ENCODE data around the gene FAM107B.
A peak's percentile ranks its signal among the peaks of the same experiment; 100 is the strongest.

Gene FAM107B

DNA sequence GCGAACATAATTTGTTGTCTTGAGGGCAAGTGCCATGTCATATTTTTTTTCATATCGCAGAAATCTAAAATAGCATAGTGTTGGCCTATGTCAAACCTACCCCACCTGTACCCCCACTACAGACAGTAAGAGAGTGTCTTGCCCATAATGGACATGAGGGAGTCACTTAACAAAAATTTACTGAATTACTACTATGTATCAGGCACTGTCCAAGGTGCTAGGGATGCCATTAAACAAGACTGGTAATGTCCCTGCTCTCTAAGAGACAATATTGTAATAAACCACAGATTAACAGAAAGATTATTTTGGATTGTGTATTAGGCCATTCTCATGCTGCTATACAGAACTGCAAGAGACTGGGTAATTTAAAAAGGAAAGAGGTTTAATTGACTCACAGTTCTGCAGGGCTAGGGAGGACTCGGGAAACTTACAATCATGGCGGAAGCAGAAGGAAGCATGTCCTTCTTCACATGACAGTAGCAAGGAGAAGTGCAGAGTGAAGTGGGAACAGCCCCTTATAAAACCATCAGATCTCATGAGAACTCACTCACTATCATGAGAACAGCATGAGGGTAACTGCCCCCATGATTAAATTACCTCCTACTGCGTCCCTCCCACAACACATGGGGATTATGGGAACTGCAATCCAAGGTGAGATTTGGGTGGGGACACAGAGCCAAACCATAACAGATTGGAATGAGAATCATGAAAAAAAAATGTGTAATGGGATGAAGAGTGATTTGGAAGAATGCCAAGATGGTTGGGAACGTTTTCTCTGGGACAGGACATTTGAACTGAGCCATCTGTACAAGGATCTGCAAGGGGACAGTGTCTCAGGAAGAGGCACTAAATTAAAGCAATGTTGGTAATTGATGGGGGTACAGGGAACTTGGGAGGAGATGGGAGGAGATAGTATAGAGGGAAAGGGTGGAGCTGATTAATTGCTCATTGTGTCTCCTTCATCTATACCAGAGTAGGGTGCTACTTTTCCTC lies 108.5 kb downstream of the FAM107B start (continued):
- TF ChIP-seq, protein P1, sequence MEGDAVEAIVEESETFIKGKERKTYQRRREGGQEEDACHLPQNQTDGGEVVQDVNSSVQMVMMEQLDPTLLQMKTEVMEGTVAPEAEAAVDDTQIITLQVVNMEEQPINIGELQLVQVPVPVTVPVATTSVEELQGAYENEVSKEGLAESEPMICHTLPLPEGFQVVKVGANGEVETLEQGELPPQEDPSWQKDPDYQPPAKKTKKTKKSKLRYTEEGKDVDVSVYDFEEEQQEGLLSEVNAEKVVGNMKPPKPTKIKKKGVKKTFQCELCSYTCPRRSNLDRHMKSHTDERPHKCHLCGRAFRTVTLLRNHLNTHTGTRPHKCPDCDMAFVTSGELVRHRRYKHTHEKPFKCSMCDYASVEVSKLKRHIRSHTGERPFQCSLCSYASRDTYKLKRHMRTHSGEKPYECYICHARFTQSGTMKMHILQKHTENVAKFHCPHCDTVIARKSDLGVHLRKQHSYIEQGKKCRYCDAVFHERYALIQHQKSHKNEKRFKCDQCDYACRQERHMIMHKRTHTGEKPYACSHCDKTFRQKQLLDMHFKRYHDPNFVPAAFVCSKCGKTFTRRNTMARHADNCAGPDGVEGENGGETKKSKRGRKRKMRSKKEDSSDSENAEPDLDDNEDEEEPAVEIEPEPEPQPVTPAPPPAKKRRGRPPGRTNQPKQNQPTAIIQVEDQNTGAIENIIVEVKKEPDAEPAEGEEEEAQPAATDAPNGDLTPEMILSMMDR (tag by site-specific recombination; IDR thresholded peaks at IDR 0.05), result no peak
- TF ChIP-seq ZNF121 (tag by site-specific recombination; IDR thresholded peaks at IDR 0.05) (no peak), ZNF223 (tag by site-specific recombination; IDR thresholded peaks at IDR 0.05) (no peak), ZNF660 (tag by site-specific recombination; IDR thresholded peaks at IDR 0.05) (no peak), OVOL3 (tag by site-specific recombination; IDR thresholded peaks at IDR 0.05) (no peak), SETDB1 (IDR thresholded peaks at IDR 0.05; ENCODE audit: insufficient read length, low read length) (peak; percentile 69), ZNF2 (tag by site-specific recombination; IDR thresholded peaks at IDR 0.05) (no peak), SCRT1 (tag by site-specific recombination; IDR thresholded peaks at IDR 0.05; ENCODE audit: borderline replicate concordance) (no peak), ZNF544 (tag by site-specific recombination; IDR thresholded peaks at IDR 0.05) (no peak), ZNF394 (tag by site-specific recombination; IDR thresholded peaks at IDR 0.05; ENCODE audit: borderline replicate concordance) (no peak), ZNF621 (tag by site-specific recombination; IDR thresholded peaks at IDR 0.05) (no peak), ZBTB1 (tag by site-specific recombination; IDR thresholded peaks at IDR 0.05) (no peak)
- TF ChIP-seq, protein P2, sequence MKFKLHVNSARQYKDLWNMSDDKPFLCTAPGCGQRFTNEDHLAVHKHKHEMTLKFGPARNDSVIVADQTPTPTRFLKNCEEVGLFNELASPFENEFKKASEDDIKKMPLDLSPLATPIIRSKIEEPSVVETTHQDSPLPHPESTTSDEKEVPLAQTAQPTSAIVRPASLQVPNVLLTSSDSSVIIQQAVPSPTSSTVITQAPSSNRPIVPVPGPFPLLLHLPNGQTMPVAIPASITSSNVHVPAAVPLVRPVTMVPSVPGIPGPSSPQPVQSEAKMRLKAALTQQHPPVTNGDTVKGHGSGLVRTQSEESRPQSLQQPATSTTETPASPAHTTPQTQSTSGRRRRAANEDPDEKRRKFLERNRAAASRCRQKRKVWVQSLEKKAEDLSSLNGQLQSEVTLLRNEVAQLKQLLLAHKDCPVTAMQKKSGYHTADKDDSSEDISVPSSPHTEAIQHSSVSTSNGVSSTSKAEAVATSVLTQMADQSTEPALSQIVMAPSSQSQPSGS (tag by site-specific recombination; IDR thresholded peaks at IDR 0.05; ENCODE audit: low read depth), result no peak
- TF ChIP-seq, protein P3, sequence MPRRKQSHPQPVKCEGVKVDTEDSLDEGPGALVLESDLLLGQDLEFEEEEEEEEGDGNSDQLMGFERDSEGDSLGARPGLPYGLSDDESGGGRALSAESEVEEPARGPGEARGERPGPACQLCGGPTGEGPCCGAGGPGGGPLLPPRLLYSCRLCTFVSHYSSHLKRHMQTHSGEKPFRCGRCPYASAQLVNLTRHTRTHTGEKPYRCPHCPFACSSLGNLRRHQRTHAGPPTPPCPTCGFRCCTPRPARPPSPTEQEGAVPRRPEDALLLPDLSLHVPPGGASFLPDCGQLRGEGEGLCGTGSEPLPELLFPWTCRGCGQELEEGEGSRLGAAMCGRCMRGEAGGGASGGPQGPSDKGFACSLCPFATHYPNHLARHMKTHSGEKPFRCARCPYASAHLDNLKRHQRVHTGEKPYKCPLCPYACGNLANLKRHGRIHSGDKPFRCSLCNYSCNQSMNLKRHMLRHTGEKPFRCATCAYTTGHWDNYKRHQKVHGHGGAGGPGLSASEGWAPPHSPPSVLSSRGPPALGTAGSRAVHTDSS (tag by site-specific recombination; IDR thresholded peaks at IDR 0.05), result no peak
- TF ChIP-seq, protein P4, sequence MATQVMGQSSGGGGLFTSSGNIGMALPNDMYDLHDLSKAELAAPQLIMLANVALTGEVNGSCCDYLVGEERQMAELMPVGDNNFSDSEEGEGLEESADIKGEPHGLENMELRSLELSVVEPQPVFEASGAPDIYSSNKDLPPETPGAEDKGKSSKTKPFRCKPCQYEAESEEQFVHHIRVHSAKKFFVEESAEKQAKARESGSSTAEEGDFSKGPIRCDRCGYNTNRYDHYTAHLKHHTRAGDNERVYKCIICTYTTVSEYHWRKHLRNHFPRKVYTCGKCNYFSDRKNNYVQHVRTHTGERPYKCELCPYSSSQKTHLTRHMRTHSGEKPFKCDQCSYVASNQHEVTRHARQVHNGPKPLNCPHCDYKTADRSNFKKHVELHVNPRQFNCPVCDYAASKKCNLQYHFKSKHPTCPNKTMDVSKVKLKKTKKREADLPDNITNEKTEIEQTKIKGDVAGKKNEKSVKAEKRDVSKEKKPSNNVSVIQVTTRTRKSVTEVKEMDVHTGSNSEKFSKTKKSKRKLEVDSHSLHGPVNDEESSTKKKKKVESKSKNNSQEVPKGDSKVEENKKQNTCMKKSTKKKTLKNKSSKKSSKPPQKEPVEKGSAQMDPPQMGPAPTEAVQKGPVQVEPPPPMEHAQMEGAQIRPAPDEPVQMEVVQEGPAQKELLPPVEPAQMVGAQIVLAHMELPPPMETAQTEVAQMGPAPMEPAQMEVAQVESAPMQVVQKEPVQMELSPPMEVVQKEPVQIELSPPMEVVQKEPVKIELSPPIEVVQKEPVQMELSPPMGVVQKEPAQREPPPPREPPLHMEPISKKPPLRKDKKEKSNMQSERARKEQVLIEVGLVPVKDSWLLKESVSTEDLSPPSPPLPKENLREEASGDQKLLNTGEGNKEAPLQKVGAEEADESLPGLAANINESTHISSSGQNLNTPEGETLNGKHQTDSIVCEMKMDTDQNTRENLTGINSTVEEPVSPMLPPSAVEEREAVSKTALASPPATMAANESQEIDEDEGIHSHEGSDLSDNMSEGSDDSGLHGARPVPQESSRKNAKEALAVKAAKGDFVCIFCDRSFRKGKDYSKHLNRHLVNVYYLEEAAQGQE (tag by site-specific recombination; IDR thresholded peaks at IDR 0.05), result peak; percentile 90
- TF ChIP-seq, protein P5, sequence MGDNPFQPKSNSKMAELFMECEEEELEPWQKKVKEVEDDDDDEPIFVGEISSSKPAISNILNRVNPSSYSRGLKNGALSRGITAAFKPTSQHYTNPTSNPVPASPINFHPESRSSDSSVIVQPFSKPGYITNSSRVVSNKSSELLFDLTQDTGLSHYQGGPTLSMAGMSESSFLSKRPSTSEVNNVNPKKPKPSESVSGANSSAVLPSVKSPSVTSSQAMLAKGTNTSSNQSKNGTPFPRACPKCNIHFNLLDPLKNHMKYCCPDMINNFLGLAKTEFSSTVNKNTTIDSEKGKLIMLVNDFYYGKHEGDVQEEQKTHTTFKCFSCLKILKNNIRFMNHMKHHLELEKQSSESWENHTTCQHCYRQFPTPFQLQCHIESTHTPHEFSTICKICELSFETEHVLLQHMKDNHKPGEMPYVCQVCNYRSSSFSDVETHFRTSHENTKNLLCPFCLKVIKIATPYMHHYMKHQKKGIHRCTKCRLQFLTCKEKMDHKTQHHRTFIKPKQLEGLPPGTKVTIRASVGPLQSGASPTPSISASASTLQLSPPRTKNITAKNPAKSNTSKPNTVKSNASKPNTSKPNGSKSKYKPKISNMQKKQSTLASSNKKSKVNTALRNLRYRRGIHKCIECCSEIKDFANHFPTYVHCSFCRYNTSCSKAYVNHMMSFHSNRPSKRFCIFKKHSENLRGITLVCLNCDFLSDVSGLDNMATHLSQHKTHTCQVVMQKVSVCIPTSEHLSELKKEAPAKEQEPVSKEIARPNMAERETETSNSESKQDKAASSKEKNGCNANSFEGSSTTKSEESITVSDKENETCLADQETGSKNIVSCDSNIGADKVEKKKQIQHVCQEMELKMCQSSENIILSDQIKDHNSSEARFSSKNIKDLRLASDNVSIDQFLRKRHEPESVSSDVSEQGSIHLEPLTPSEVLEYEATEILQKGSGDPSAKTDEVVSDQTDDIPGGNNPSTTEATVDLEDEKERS (tag by site-specific recombination; IDR thresholded peaks at IDR 0.05), result no peak

Measured in HEK293 (cell line).